HepG2 (cell line): ENCODE measurements around the gene STX10. TPM values are rescaled to one million over a fixed set of nuclear protein-coding genes. Genes with fewer than 3 reads are reported as not detected.
A peak's percentile ranks its signal among the peaks of the same experiment; 100 is the strongest.
"Not testable (repeated sequence)": the region's sequence is repeated elsewhere in the genome, so short reads cannot be mapped to it uniquely, and the experiment has no call there.

Source experiments
- ATAC-seq: fragments of 200-7000 bp; cut with Tn5 transposase; 3 replicates; pipeline ENCODE4 v1.9.1; 2020; ENCODE audit warnings: mild to moderate bottlenecking, moderate library complexity
- BruUV-seq: library from RNA; stranded (reverse); fragments of 400-500 nt; replicated peaks from 2 replicates; lab custom pipeline; 2021; lab: Mats Ljungman, UMichigan
- CTCF ChIA-PET: fragments of 300-600 bp; formaldehyde crosslinking; extraction: SDS; loops from one replicate; lab custom pipeline; 2021; ENCODE audit warnings: low total read pairs, inconsistent platforms, low intra/inter-chr PET ratio; lab: Yijun Ruan, JAX
- POLR2A ChIA-PET: fragments of 350-600 bp; sonication (Branson Sonifier 250); formaldehyde crosslinking; loops from one replicate; lab custom pipeline; 2020; ENCODE audit warnings: antibody characterized with exemption, inconsistent platforms; lab: Yijun Ruan, JAX
- DNase-seq: peaks from one replicate; pipeline ENCODE4 v3.0.0-alpha.2; 2015; ENCODE audit warnings: low spot score
- FAIRE-seq: peaks from 3 replicates; lab custom pipeline; 2011; peaks lifted over from hg19 to GRCh38; lab: Jason Lieb, UNC
- H2AFZ ChIP-seq: one replicate; pipeline ENCODE4 v1.6.1; 2011; ENCODE audit warnings: low read length, inconsistent platforms
- H3K27ac ChIP-seq: fragments of 300-600 bp; 3 replicates; pipeline ENCODE4 v1.8.0; 2011; ENCODE audit warnings: mixed run types, mild to moderate bottlenecking, mixed read lengths, low read length, inconsistent platforms; ENCODE audit not compliant: insufficient read depth; ENCODE audit errors: extremely low read length
- H3K27me3 ChIP-seq, 2 experiments: fragments of 200-600 bp in 1 of 2; 2 replicates in 1 of 2; 3 replicates in 1 of 2; pipeline versions ENCODE4 v1.6.0 to v1.8.0; 2011; ENCODE audit warnings: low read length in 2 of 2, mild to moderate bottlenecking in 2 of 2, moderate library complexity in 2 of 2, inconsistent platforms in 1 of 2; ENCODE audit not compliant: insufficient read depth in 2 of 2, control insufficient read depth in 1 of 2
- H3K36me3 ChIP-seq, 2 experiments: fragments of 200-600 bp in 1 of 2; replicated peaks in 1 of 2; 2 replicates in 1 of 2; 3 replicates in 1 of 2; pipeline versions ENCODE4 v1.5.1 to v1.8.0; 2011; ENCODE audit warnings: low read length in 2 of 2, inconsistent platforms in 1 of 2; ENCODE audit not compliant: insufficient read depth in 2 of 2, control insufficient read depth in 1 of 2
- H3K4me1 ChIP-seq: 2 replicates; pipeline ENCODE4 v1.5.1; 2012; ENCODE audit warnings: low read length, inconsistent platforms; ENCODE audit not compliant: insufficient read depth
- H3K4me2 ChIP-seq: 2 replicates; pipeline ENCODE4 v1.6.0; 2011; ENCODE audit warnings: low read depth, low read length, inconsistent platforms
- H3K4me3 ChIP-seq, 3 experiments: fragments of 200-600 bp in 1 of 3; sonication (generic), shearing (Covaris generic) in 1 of 3; replicated peaks in 1 of 3; 2 replicates each; pipeline ENCODE4 v1.5.1; 2011 to 2016; ENCODE audit warnings: low read length in 3 of 3, inconsistent platforms in 2 of 3, low read depth in 2 of 3, mild to moderate bottlenecking in 2 of 3, control low read depth in 1 of 3, mixed read lengths in 1 of 3; ENCODE audit not compliant: insufficient read depth in 1 of 3
- H3K79me2 ChIP-seq: one replicate; pipeline ENCODE4 v1.6.1; 2011; ENCODE audit warnings: low read length, inconsistent platforms; ENCODE audit not compliant: insufficient read depth
- H3K9ac ChIP-seq: 2 replicates; pipeline ENCODE4 v1.6.0; 2011; ENCODE audit warnings: mild to moderate bottlenecking, low read depth, low read length, inconsistent platforms; ENCODE audit not compliant: insufficient read depth
- H3K9me3 ChIP-seq: 2 replicates; pipeline ENCODE4 v1.5.1; 2012; ENCODE audit warnings: mild to moderate bottlenecking, low read length
- H4K20me1 ChIP-seq: 2 replicates; pipeline ENCODE4 v1.6.0; 2011; ENCODE audit warnings: inconsistent platforms, mild to moderate bottlenecking, low read length, moderate library complexity; ENCODE audit not compliant: insufficient read depth
- EZH2 ChIP-seq: conservative IDR thresholded peaks from 2 replicates; pipeline ENCODE4 v1.6.1; 2012; ENCODE audit warnings: mild to moderate bottlenecking, low read depth, low read length, moderate library complexity
- GABPB1 ChIP-seq: IDR thresholded peaks from 2 replicates; pipeline ENCODE4 v1.6.1; 2016; ENCODE audit warnings: mild to moderate bottlenecking, missing genetic modification reagents, moderate library complexity, missing compliant biosample characterization
- KDM4B ChIP-seq: sonication (generic); formaldehyde crosslinking; IDR thresholded peaks from 2 replicates; pipeline ENCODE4 v1.4.0; 2020; ENCODE audit warnings: missing genetic modification reagents
- PAX8 ChIP-seq: sonication (generic); formaldehyde crosslinking; IDR thresholded peaks from 2 replicates; pipeline ENCODE4 v1.8.0; 2022; ENCODE audit warnings: mild to moderate bottlenecking, missing genetic modification reagents, borderline replicate concordance
- SIN3A ChIP-seq: IDR thresholded peaks from 2 replicates; pipeline ENCODE4 v1.6.1; 2011; ENCODE audit warnings: low read depth, mild to moderate bottlenecking, control low read depth, low read length, borderline replicate concordance
- TMF1 ChIP-seq: sonication (generic); formaldehyde crosslinking; IDR thresholded peaks from 2 replicates; pipeline ENCODE4 v1.8.1; 2022; ENCODE audit warnings: low read depth, missing genetic modification reagents
- ZBTB8A ChIP-seq: sonication (generic); formaldehyde crosslinking; IDR thresholded peaks from 2 replicates; pipeline ENCODE4 v1.4.0; 2020; ENCODE audit warnings: mild to moderate bottlenecking, low read depth, missing genetic modification reagents, borderline replicate concordance
- ZFP36L1 ChIP-seq: sonication (generic); formaldehyde crosslinking; IDR thresholded peaks from 2 replicates; pipeline ENCODE4 v1.8.0; 2022; ENCODE audit warnings: mild to moderate bottlenecking, missing genetic modification reagents, moderate library complexity
- ZNF207 ChIP-seq: fragments of 450-650 bp; IDR thresholded peaks from 2 replicates; pipeline ENCODE4 v1.6.1; 2016; ENCODE audit warnings: antibody characterized with exemption, borderline replicate concordance
- ZNF629 ChIP-seq: sonication (generic); formaldehyde crosslinking; conservative IDR thresholded peaks from 2 replicates; pipeline ENCODE4 v1.5.0; 2020; ENCODE audit warnings: missing genetic modification reagents
- ZNF7 ChIP-seq: IDR thresholded peaks from 2 replicates; pipeline ENCODE4 v1.6.1; 2016; ENCODE audit warnings: missing biosample characterization, missing genetic modification reagents
- ZNF737 ChIP-seq: sonication (generic); formaldehyde crosslinking; IDR thresholded peaks from 2 replicates; pipeline ENCODE4 v1.5.0; 2020; ENCODE audit warnings: missing genetic modification reagents, mild to moderate bottlenecking, borderline replicate concordance
- ZSCAN20 ChIP-seq: sonication (generic); formaldehyde crosslinking; IDR thresholded peaks from 2 replicates; pipeline ENCODE4 v1.4.0; 2020; ENCODE audit warnings: missing genetic modification reagents, mild to moderate bottlenecking, borderline replicate concordance
- ZUFSP ChIP-seq: sonication (generic); formaldehyde crosslinking; IDR thresholded peaks from 2 replicates; pipeline ENCODE4 v1.9.0; 2021; ENCODE audit warnings: missing genetic modification reagents, mild to moderate bottlenecking, borderline replicate concordance
- WGBS: methylation state at CpG from one replicate; pipeline ENCODE4 v1.1.6; 2017; ENCODE audit warnings: low lambda C conversion rate; 5-methylcytosine and 5-hydroxymethylcytosine counted together
- in situ Hi-C: cut with HindIII; loops from 2 replicates; pipeline ENCODE4 v1.10.0; 2017; ENCODE audit warnings: low pct_unique_long_range_greater_than_20kb; ENCODE audit not compliant: extremely low pct_ligation_motif_present
- intact Hi-C: fragments of 100-400 bp; cut with micrococcal nuclease; formaldehyde crosslinking; loops from one replicate; pipeline ENCODE4 v1.10.0; 2022; ENCODE audit not compliant: unreplicated experiment
- polyA plus RNA-seq, 8 experiments: library from polyadenylated mRNA; depleted of rRNA in 3 of 8; stranded (reverse) in 7 of 8; unstranded in 1 of 8; fragments of >200 nt; fragmentation: Illumina TruSeq in 4 of 8; extraction: Trizol in 4 of 8; gene quantifications; 2 replicates each; pipeline versions ENCODE4 v1.2.1 to v1.2.3, GENCODE V29; 2011 to 2016; ENCODE audit warnings: low read depth in 4 of 8, missing spikeins in 1 of 8, mixed read lengths in 1 of 8; ENCODE audit not compliant: insufficient read depth in 1 of 8
- total RNA-seq, 5 experiments: library from RNA; depleted of rRNA; stranded (reverse); fragments of >200 nt; fragmentation: Illumina TruSeq; extraction: Trizol; gene quantifications; 2 replicates each; pipeline ENCODE4 v1.2.3, GENCODE V29; 2016; ENCODE audit warnings: low read depth in 1 of 5
- TF ChIP-seq, protein P1 (sequence below): sonication (generic); formaldehyde crosslinking; IDR thresholded peaks from 2 replicates; pipeline ENCODE4 v1.5.0; 2020; ENCODE audit warnings: missing genetic modification reagents

The STX10 gene
- total and polyA plus RNA-seq, 2 of the 13 experiments (the other 11 are each of a cell fraction or from before 2014, with no cell fraction given) = 47.9 to 66.4 TPM

DNA sequence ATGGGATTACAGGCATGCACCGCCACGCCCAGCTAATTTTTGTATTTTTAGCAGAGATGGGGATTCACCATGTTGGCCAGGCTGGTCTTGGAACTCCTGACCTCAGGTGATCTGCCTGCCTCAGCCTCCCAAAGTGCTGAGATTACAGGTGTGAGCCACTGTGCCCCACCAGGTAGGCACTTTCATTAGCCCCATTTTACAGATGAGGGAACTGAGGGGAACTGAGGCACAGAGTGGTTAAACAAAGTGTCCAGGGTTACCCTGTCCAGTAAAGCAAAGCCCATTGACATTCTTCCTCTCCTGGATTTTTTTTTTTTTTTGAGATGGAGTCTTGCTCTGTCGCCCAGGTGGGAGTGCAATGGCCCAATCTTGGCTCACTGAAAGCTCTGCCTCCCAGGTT lies 16.0 kb upstream of the STX10 start:
- H3K27ac ChIP-seq, DNase-seq, H2AFZ ChIP-seq, H3K4me3 ChIP-seq, CTCF ChIA-PET, H3K9me3 ChIP-seq, H3K36me3 ChIP-seq, H3K27me3 ChIP-seq, H3K4me2 ChIP-seq, H4K20me1 ChIP-seq, H3K79me2 ChIP-seq, in situ Hi-C loops, ATAC-seq, BruUV-seq, H3K9ac ChIP-seq, FAIRE-seq: not testable (repeated sequence)
- intact Hi-C loops = loop anchor here (2.0 kb wide), 1 partner anchor 15 kb away; the partner anchor contains the start of genes IER2 and STX10
- POLR2A ChIA-PET = interaction anchor here (0.9 to 10.2 kb wide), 5 partner anchors 11 to 29 kb away, joined by 4 to 108 read pairs (median 35); partner anchors contain the start of genes IER2 and STX10
- TF ChIP-seq ZNF629 (CRISPR knock-in tag) = peak; percentile 73
- H3K4me1 ChIP-seq = peaks cover 71% of the 10 kb centered on the region
- WGBS = 94% methylated on average over 3 of the region's 3 CpGs

GRCh38 chr19:13165162-13165997 lies 15.2 kb upstream of the STX10 start:
- peak overlapping the region; percentile 97 for H3K9ac ChIP-seq
- intact Hi-C loops = no loop called here
- H3K4me3 ChIP-seq = peak overlapping the region in 1 of 3 experiments; percentile 81; a peak in 2 of 6 replicates
- no peak for FAIRE-seq
- peak overlapping the region; percentile 100 for H3K4me2 ChIP-seq
- no peaks in the 10 kb centered on the region for H3K79me2 ChIP-seq
- peak overlapping the region; percentile 99 for H3K27ac ChIP-seq
- in situ Hi-C loops = no loop called here
- no peaks in the 10 kb centered on the region for H4K20me1 ChIP-seq
- ChIA-PET CTCF (no interaction called here), POLR2A (interaction anchor here (0.9 to 10.2 kb wide), 8 partner anchors 10 to 112 kb away, joined by 3 to 108 read pairs (median 18); partner anchors contain the start of genes IER2 and STX10)
- no peaks in the 10 kb centered on the region for H3K27me3 ChIP-seq
- 81% methylated on average over 18 of the region's 19 CpGs for WGBS
- TF ChIP-seq ZSCAN20 (CRISPR knock-in tag) (no peak), ZNF207 (no peak), ZBTB8A (CRISPR knock-in tag) (no peak), ZFP36L1 (CRISPR knock-in tag) (no peak), GABPB1 (CRISPR knock-in tag) (no peak), SIN3A (no peak), TMF1 (no peak), ZNF737 (CRISPR knock-in tag) (no peak), EZH2 (no peak), ZNF7 (CRISPR knock-in tag) (no peak), ZUFSP (no peak), PAX8 (CRISPR knock-in tag) (no peak), KDM4B (no peak)
- TF ChIP-seq, protein P1, sequence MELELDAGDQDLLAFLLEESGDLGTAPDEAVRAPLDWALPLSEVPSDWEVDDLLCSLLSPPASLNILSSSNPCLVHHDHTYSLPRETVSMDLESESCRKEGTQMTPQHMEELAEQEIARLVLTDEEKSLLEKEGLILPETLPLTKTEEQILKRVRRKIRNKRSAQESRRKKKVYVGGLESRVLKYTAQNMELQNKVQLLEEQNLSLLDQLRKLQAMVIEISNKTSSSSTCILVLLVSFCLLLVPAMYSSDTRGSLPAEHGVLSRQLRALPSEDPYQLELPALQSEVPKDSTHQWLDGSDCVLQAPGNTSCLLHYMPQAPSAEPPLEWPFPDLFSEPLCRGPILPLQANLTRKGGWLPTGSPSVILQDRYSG (CRISPR knock-in tag) = no peak
- DNase-seq = no peak
- peaks cover 76% of the 10 kb centered on the region for H3K4me1 ChIP-seq
- no peak for ATAC-seq
- H3K36me3 ChIP-seq = no peaks in the 10 kb centered on the region
- no TSS peak for BruUV-seq
- no peaks in the 10 kb centered on the region for H3K9me3 ChIP-seq
- no peak overlapping the region for H2AFZ ChIP-seq
